Pulmonary artery endothelial cell (primary cell): Measurements from ENCODE around the gene KRTAP10-7. TPM values are rescaled to one million over a fixed set of nuclear protein-coding genes. Genes with fewer than 3 reads are reported as not detected.
"Not testable (repeated sequence)": the region's sequence is repeated elsewhere in the genome, so short reads cannot be mapped to it uniquely, and the experiment has no call there.

Experiments
- DNase-seq: peaks from one replicate; pipeline ENCODE4 v3.0.0-alpha.2; 2011; ENCODE audit warnings: low read depth, low spot score
- total RNA-seq: library from RNA; depleted of rRNA; stranded (reverse); fragments of >200 nt; gene quantifications from 2 replicates; pipeline ENCODE4 v1.2.3, GENCODE V29; 2014

Gene KRTAP10-7, protein sequence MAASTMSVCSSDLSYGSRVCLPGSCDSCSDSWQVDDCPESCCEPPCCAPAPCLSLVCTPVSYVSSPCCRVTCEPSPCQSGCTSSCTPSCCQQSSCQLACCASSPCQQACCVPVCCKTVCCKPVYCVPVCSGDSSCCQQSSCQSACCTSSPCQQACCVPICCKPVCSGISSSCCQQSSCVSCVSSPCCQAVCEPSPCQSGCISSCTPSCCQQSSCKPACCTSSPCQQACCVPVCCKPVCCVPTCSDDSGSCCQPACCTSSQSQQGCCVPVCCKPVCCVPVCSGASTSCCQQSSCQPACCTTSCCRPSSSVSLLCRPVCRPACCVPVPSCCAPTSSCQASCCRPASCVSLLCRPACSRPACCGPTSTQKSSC
- not detected in 2 replicates for total RNA-seq

- DNase-seq, result not testable (repeated sequence)
Measured at GRCh38 chr21:44600118-44600978, at the start of gene KRTAP10-7. KRTAP10-7 (plus strand) TSS chr21:44600597; CDS start chr21:44600622, 25 bp downstream.

GRCh38 chr21:44550807-44551206 is 49.6 kb upstream of the KRTAP10-7 start:
- DNase-seq, result no peak

DNA sequence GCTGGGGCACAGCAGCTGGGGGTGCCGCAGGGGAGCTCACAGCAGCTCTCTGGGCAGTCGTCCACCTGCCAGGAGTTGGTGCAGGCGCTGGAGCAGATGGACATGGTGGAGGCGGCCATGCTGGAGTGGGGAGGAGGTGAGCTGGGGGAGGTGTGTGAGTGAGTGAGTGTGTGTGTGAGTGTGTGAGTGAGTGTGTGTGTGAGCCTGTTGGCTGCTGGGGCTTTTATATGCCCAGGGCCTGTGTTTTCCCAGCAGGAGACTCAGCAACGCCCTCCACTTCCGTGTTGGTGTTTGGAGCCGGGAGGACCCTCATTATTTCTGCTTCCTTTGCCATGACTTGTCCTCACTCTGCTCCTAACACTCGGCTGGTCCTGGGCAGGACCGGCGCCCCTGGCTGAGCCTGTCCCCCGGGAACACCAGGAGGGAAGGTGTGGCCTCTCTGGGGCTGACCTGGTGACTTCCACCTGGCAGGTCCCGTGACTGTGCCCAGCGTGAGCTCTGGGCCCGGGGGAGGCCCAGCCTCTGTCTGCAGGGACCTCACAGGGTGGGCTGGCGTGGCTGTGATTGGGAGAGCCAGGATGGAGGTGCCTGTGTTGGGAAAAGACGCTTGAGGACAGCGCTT is 48.9 kb upstream of the KRTAP10-7 start, which contains the start of gene KRTAP10-2:
KRTAP10-2 (minus strand) TSS at position 166 of the 622 bp plus-strand sequence; CDS start at position 119, 47 bp downstream.
- DNase-seq, result no peak

DNA sequence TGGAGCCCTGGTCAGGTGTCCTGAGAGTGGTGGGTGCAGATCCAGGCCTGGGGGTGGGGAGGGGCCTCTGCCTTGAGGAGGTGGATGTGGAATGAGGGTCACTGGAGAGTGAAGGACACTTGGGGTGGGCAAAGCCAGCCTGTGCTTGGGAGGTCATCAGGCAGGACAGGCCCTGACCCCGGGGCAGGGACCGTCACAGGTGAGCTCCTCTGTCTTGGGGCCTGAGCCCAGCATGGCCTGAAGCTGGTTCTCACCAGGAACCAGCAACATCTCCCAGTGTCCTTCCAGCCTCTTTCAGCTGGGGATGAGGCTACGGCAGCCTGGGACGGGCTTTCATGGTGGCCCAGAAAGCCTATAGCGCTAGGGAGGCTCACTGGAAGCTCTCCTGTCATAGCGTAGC is 48.3 kb upstream of the KRTAP10-7 start:
- no peak for DNase-seq

- no peak for DNase-seq
Measured at GRCh38 chr21:44552681-44553080, 47.7 kb upstream of the KRTAP10-7 start.

GRCh38 chr21:44555200-44555875 is 45.1 kb upstream of the KRTAP10-7 start:
- DNase-seq, result no peak

DNA sequence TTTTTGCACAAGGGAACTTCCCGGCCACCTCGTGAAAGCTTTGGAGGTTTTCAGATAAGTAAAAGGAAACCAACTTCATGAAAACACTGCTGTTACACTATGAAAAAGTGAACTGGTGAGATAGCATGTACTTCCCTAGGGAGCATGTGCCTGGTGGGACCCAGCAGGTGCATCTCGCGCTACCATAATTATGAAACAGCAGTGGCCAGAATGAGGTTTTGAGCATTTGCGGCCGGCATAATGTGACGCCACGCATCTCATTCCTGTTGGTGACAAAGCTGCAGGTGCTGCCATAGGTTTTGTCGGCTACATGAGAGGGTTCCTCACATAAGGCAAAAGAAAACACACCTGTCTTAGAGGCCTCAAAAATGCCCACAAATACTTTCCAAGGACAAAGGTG is 43.5 kb upstream of the KRTAP10-7 start:
- no peak for DNase-seq

GRCh38 chr21:44557491-44558328 is 42.7 kb upstream of the KRTAP10-7 start:
- DNase-seq, result no peak

GRCh38 chr21:44558329-44558675 is 42.1 kb upstream of the KRTAP10-7 start:
- DNase-seq, result not testable (repeated sequence)

- no peak for DNase-seq
Measured at GRCh38 chr21:44558695-44559094, 41.7 kb upstream of the KRTAP10-7 start, which contains the start of gene KRTAP10-3. KRTAP10-3 (minus strand) TSS chr21:44558795; CDS start chr21:44558715, 80 bp downstream.

GRCh38 chr21:44564099-44564498 is 36.3 kb upstream of the KRTAP10-7 start:
- DNase-seq, result no peak

DNA sequence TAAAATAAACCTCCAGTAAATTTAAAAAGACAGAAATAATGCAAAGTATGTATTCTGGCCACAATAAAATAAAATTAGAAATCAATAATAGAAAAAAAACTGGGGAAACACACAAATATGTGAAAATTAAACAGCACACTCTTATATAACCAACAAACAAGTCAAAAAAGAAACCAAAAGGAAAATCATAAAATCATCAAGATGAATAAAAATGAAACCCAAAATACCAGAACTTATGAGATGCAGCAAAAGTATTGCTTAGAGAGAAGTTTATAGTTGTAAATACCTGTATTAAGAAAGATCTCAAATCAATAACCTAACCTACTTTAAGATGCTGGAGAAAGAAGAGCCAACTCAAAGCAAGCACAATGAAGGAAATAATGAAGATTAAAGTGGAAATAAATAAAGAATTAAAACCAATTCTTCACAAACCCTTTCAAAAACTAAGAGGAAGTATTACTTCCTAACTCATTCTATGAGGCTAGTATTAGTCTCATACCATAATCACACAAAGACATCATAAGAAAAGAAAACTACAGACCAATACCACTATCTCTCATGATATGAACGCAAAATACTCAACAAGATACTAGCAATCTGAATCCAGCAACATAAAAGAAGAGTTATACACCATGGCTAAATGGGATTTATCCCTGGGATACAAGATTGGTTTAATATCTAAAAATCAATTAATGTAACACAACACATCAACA is 35.4 kb upstream of the KRTAP10-7 start:
- no peak for DNase-seq

DNA sequence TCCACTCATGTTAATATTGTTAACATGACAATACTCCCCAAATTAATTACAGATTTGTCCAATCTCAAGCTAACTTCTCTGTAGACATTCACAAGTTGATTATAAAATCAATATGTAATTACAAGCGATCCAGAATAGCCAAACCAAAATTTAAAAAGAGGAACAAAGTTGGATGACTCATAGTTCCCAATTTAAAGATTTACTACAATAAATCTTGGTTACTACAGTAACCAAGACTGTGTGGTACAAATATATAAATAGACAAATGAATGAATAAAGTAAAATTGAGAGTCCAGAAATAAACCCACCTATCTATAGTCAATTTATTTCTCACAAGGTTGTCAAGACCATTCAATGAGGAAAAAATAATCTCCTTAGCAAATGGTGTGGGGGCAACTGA is 34.0 kb upstream of the KRTAP10-7 start:
- DNase-seq, result no peak

GRCh38 chr21:44567481-44568171 is 32.8 kb upstream of the KRTAP10-7 start:
- DNase-seq, result no peak

DNA sequence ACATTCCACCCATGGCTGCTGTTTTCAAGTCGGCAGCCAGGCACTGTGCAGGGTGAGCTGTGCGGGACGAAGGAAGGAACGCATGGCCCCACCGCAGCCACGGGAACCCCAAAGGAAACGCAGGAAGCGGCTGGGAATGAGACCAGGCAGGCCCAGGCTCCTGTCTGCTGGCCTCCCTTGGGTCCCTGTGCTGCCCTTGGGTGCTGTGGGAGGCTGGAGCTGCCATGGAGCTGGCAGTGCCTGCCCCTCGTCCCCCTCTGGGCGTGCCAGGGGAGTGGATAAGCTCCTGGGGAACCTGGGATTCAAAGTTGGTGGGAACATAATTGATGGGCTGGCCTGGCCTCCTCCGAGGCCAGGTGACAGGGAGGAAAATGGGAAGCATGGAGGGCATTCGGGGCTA is 32.1 kb upstream of the KRTAP10-7 start:
- no peak for DNase-seq

DNA sequence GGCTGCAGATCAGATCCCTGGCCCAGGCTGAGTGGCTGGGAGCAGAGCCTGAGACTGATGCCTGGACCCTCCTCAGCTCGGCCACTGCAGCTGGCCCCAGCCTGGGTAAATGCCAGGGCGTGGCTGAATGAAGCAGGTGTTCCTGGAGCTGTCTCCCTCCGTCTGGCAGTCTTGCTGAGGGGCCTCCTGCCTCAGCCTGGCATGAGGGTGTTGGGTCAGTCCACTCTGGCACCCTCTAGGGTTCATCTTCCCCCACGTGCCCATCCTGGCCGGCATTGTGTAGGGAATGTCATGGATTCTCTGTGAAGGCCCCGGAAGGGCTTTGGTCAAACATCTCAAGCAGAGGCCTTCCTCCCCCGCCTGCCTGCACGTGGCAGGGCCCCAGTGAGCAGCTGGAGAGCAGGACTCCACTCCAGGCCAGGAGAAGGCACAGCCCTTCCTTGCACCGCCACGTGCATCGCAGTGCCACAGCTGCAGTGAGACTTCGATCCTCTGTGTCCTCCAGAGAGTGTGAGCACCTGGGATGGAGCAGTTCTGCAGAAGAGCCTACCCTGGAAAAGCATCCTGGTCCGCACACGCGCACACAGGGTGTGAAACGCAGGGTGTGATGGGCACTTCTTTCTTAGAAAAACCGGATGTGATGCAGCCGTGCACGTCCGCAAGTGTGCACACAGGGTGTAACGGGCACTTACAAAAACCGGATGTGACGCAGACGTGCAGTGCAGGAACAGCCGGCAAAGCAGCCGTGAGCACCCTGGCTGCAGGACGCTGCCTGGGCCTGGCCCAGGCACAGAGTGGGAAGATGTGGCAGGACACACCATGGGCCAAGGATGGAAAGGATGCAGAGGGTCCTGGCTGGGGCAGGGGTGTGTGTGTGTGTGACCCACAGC is 31.5 kb upstream of the KRTAP10-7 start:
- no peak for DNase-seq

DNA sequence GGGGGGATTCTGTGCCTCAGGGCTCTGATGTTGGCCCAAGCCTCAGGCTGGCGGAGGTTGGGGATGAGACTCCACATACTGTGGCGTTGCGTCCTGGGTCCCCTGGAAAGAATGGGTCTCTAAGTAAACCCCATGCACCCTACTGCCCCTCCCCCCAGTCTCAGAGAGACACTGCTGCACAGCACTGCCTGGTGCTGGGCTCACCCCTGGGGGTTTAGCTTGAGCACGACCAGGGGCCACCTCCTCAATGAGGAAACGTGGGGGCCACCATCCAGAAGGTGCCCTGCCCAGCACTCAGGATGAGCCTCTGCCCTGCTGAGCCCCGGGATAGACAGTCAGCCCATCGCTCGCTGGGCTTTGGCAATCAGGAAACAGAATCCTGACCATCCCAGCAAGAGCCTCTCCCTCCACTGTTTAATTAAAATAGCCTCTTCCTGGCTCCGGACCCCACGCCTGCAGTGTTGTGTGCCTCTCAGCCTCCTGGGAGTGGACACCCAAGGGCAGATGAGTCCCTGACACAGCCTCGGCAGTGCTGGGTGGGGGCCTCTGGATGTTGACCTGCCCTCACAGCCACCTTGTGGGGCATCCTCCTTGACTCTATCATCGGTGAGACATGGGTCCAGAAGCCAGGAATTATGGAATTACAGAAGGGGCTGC is 30.4 kb upstream of the KRTAP10-7 start:
- DNase-seq, result no peak

DNA sequence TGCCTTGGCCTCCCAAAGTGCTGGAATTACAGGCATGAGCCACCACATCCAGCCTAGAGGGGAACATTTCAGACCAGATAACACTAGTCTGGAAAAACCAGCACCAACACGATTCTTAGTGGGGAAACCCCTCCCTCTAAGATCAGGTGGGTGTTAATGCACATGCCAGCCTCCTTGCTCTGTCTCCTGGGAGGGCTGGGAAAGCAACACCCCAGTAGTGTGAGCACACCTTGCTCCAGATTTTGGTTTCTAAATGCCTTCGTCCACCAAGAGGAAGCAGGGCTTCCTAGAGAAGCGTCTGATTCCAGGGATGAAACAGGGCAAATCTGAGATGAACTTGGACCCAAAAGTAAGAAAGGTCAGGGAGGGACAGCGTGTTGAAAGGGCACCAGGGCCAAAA is 29.1 kb upstream of the KRTAP10-7 start:
- no peak for DNase-seq
